HG03108 (cell line): ENCODE results near the gene APEX1.
"Not testable (repeated sequence)": the region's sequence is repeated elsewhere in the genome, so short reads cannot be mapped to it uniquely, and the experiment has no call there.

Experiments
- ATAC-seq: cut with Tn5 transposase; IDR thresholded peaks from one replicate; pipeline ENCODE4 v1.9.1; 2021; ENCODE audit warnings: moderate library complexity; ENCODE audit not compliant: unreplicated experiment

APEX1 gene

GRCh38 chr14:20435582-20436362 is 19.3 kb upstream of the APEX1 start, which contains the start of gene KLHL33:
TSS of gene KLHL33 (minus strand) at chr14:20436166. CDS start at chr14:20435811, 355 bp downstream.
- no peak for ATAC-seq

- no peak for ATAC-seq
These were observed 18.7 kb upstream of the APEX1 start for GRCh38 chr14:20436363-20436755.

GRCh38 chr14:20438664-20439063 is 16.4 kb upstream of the APEX1 start:
- no peak for ATAC-seq

GRCh38 chr14:20440465-20440864 is 14.6 kb upstream of the APEX1 start:
- no peak for ATAC-seq

- no peak for ATAC-seq
These were observed 14.1 kb upstream of the APEX1 start for GRCh38 chr14:20440882-20441281.

- no peak for ATAC-seq
These were observed 13.6 kb upstream of the APEX1 start for GRCh38 chr14:20441461-20441860.

- ATAC-seq, result not testable (repeated sequence)
These were observed 11.4 kb upstream of the APEX1 start for GRCh38 chr14:20443650-20444049.

- ATAC-seq, result no peak
These were observed 8.1 kb upstream of the APEX1 start for GRCh38 chr14:20446889-20447288.

GRCh38 chr14:20452831-20453230 is 2.2 kb upstream of the APEX1 start:
- ATAC-seq, result not testable (repeated sequence)

GRCh38 chr14:20455355-20456300 is 602 bp downstream of the APEX1 start:
- peak; percentile 22 for ATAC-seq

- no peak for ATAC-seq
These were observed 1.9 kb downstream of the APEX1 start for GRCh38 chr14:20456971-20457370.

GRCh38 chr14:20458031-20458789 is 3.2 kb downstream of the APEX1 start:
- ATAC-seq, result no peak

- ATAC-seq, result no peak
These were observed 5.6 kb downstream of the APEX1 start for GRCh38 chr14:20460458-20461224.

GRCh38 chr14:20461225-20462141 is 6.5 kb downstream of the APEX1 start, which contains the start of gene PIP4P1:
TSS of gene PIP4P1 (minus strand) at chr14:20461434. CDS start at chr14:20461325, 109 bp downstream.
- peak; percentile 94 for ATAC-seq

GRCh38 chr14:20468764-20469241 is 13.8 kb downstream of the APEX1 start:
- no peak for ATAC-seq

- peak; percentile 92 for ATAC-seq
These were observed 14.3 kb downstream of the APEX1 start, which contains the start of gene PNP for GRCh38 chr14:20469242-20469889. TSS of gene PNP (plus strand) at chr14:20469406. CDS start at chr14:20469525, 119 bp downstream.

- peak; percentile 27 for ATAC-seq
These were observed 15.0 kb downstream of the APEX1 start for GRCh38 chr14:20469890-20470602.

- ATAC-seq, result no peak
These were observed 15.5 kb downstream of the APEX1 start for GRCh38 chr14:20470603-20470901.
